ENCODE data around the gene IRAK1. TPM values are rescaled to one million over a fixed set of nuclear protein-coding genes. Genes with fewer than 3 reads are reported as not detected.
A peak's percentile ranks its signal among the peaks of the same experiment; 100 is the strongest.

IRAK1 gene
- total RNA-seq, 2 donors from 2014 or later: 113 to 122 TPM

- intact Hi-C loops (cut with DNase I): loop anchor here (10.0 kb wide), 1 partner anchor 79 kb away; the partner anchor contains the start of gene MECP2
- TF ChIP-seq CTCF (IDR thresholded peaks at IDR 0.05) (no peak), POLR2AphosphoS5 (IDR thresholded peaks at IDR 0.05) (no peak), POLR2A (IDR thresholded peaks at IDR 0.05) (no peak)
- H3K4me3 ChIP-seq: no peak overlapping the region
- WGBS: 75% methylated on average over 9 of the region's 16 CpGs
- no peaks in the 10 kb centered on the region for H3K36me3 ChIP-seq
- no peaks in the 10 kb centered on the region for H3K4me1 ChIP-seq (replicated peaks)
- no peaks in the 10 kb centered on the region for H3K9me3 ChIP-seq
- DNase-seq (ENCODE audit: low spot score): no peak
- no peaks in the 10 kb centered on the region for H3K27me3 ChIP-seq (replicated peaks; ENCODE audit: insufficient read depth)
- H3K27ac ChIP-seq: no peak overlapping the region
These were observed 4.0 kb downstream of the IRAK1 start for GRCh38 chrX:154015581-154016264.

- TF ChIP-seq CTCF (IDR thresholded peaks at IDR 0.05): no peak
- TF ChIP-seq POLR2AphosphoS5 (IDR thresholded peaks at IDR 0.05): no peak
- TF ChIP-seq POLR2A (IDR thresholded peaks at IDR 0.05): no peak
- intact Hi-C loops (cut with DNase I): loop anchor here (10.0 kb wide), 1 partner anchor 80 kb away; the partner anchor contains the start of gene MECP2
- 90% methylated on average over 20 of the region's 24 CpGs for WGBS
- Histone ChIP-seq H3K36me3 (no peaks in the 10 kb centered on the region), H3K27ac (no peak overlapping the region), H3K4me1 (replicated peaks) (no peaks in the 10 kb centered on the region), H3K9me3 (no peaks in the 10 kb centered on the region), H3K4me3 (no peak overlapping the region), H3K27me3 (replicated peaks; ENCODE audit: insufficient read depth) (no peaks in the 10 kb centered on the region)
- DNase-seq (ENCODE audit: low spot score): no peak
These were observed 5.0 kb downstream of the IRAK1 start for GRCh38 chrX:154014429-154015380.

GRCh38 chrX:154013614-154014360, 5.9 kb downstream of the IRAK1 start:
- H3K27ac ChIP-seq: no peak overlapping the region
- H3K36me3 ChIP-seq: no peaks in the 10 kb centered on the region
- no peaks in the 10 kb centered on the region for H3K4me1 ChIP-seq (replicated peaks)
- WGBS: 20% methylated on average over 17 of the region's 20 CpGs
- no peaks in the 10 kb centered on the region for H3K27me3 ChIP-seq (replicated peaks; ENCODE audit: insufficient read depth)
- no peaks in the 10 kb centered on the region for H3K9me3 ChIP-seq
- no peak overlapping the region for H3K4me3 ChIP-seq
- DNase-seq (ENCODE audit: low spot score): no peak
- intact Hi-C loops (cut with DNase I): loop anchor here (2.0 to 10.0 kb wide), 2 partner anchors 37 to 81 kb away; partner anchors contain the start of gene MECP2
- TF ChIP-seq CTCF (IDR thresholded peaks at IDR 0.05): peak; percentile 58 to 81 (median 80)
- TF ChIP-seq POLR2A (IDR thresholded peaks at IDR 0.05): no peak

- intact Hi-C loops (cut with DNase I): loop anchor here (2.0 to 10.0 kb wide), 2 partner anchors 38 to 82 kb away; partner anchors contain the start of gene MECP2
- Histone ChIP-seq H3K4me1 (replicated peaks) (no peaks in the 10 kb centered on the region), H3K9me3 (no peaks in the 10 kb centered on the region), H3K27ac (no peak overlapping the region), H3K36me3 (no peaks in the 10 kb centered on the region), H3K4me3 (no peak overlapping the region), H3K27me3 (replicated peaks; ENCODE audit: insufficient read depth) (no peaks in the 10 kb centered on the region)
- no peak for DNase-seq (ENCODE audit: low spot score)
- 76% methylated on average over 7 of the region's 17 CpGs for WGBS
- no peak for TF ChIP-seq POLR2A (IDR thresholded peaks at IDR 0.05)
- no peak for TF ChIP-seq CTCF (IDR thresholded peaks at IDR 0.05)
- TF ChIP-seq POLR2AphosphoS5 (IDR thresholded peaks at IDR 0.05): no peak
These were observed 6.7 kb downstream of the IRAK1 start for GRCh38 chrX:154013001-154013421.
